GM21786 (cell line): ENCODE results near the gene SGK2.

Experiments
- ATAC-seq: cut with Tn5 transposase; IDR thresholded peaks from one replicate; pipeline ENCODE4 v1.9.1; 2021; ENCODE audit not compliant: unreplicated experiment

The SGK2 gene

GRCh38 chr20:43558412-43559146 lies at the start of gene SGK2:
TSS of gene SGK2 (plus strand) at chr20:43559027. CDS start at chr20:43566496, 7,469 bp downstream.
- no peak for ATAC-seq

GRCh38 chr20:43511879-43512278 lies 46.9 kb upstream of the SGK2 start:
- ATAC-seq = no peak

- no peak for ATAC-seq
These were observed 45.4 kb upstream of the SGK2 start for GRCh38 chr20:43513372-43513930.

- peak; percentile 78 for ATAC-seq
These were observed 44.7 kb upstream of the SGK2 start for GRCh38 chr20:43513931-43514647.

- peak; percentile 15 for ATAC-seq
These were observed 44.2 kb upstream of the SGK2 start for GRCh38 chr20:43514648-43514999.

GRCh38 chr20:43515628-43516027 lies 43.2 kb upstream of the SGK2 start:
- no peak for ATAC-seq

GRCh38 chr20:43516251-43516824 lies 42.5 kb upstream of the SGK2 start:
- no peak for ATAC-seq

- ATAC-seq = no peak
These were observed 38.7 kb upstream of the SGK2 start for GRCh38 chr20:43520074-43520630.

- no peak for ATAC-seq
These were observed 33.8 kb upstream of the SGK2 start for GRCh38 chr20:43525021-43525420.

- no peak for ATAC-seq
These were observed 30.5 kb upstream of the SGK2 start for GRCh38 chr20:43528258-43528875.

GRCh38 chr20:43529051-43529450 lies 29.8 kb upstream of the SGK2 start:
- no peak for ATAC-seq

- ATAC-seq = no peak
These were observed 29.2 kb upstream of the SGK2 start for GRCh38 chr20:43529457-43530153.

GRCh38 chr20:43530321-43531090 lies 28.3 kb upstream of the SGK2 start:
- no peak for ATAC-seq

- ATAC-seq = no peak
These were observed 27.8 kb upstream of the SGK2 start for GRCh38 chr20:43531091-43531443.

- no peak for ATAC-seq
These were observed 26.3 kb upstream of the SGK2 start for GRCh38 chr20:43532416-43533055.

- ATAC-seq = no peak
These were observed 25.8 kb upstream of the SGK2 start for GRCh38 chr20:43533060-43533459.

GRCh38 chr20:43534016-43534415 lies 24.8 kb upstream of the SGK2 start:
- no peak for ATAC-seq

GRCh38 chr20:43534791-43535350 lies 24.0 kb upstream of the SGK2 start:
- no peak for ATAC-seq

GRCh38 chr20:43535370-43536004 lies 23.3 kb upstream of the SGK2 start:
- ATAC-seq = no peak
